OCI-LY1 (cell line): ENCODE measurements around the gene LIPH.

Experiments
- H2AFZ ChIP-seq: fragments of 200-600 bp; sonication (generic), shearing (Covaris generic); 2 replicates; pipeline ENCODE4 v1.6.0; 2014; ENCODE audit warnings: antibody characterized with exemption, mild to moderate bottlenecking, low read length
- H3F3A ChIP-seq: fragments of 200-600 bp; sonication (generic), shearing (Covaris generic); 2 replicates; pipeline ENCODE4 v1.6.0; 2014; ENCODE audit warnings: mild to moderate bottlenecking, antibody characterized with exemption, low read length, moderate library complexity; ENCODE audit not compliant: insufficient read depth
- H3K27ac ChIP-seq: fragments of 200-600 bp; sonication (generic); 2 replicates; pipeline ENCODE4 v1.5.1; 2014; ENCODE audit warnings: low read length, mixed run types, mild to moderate bottlenecking, low read depth; ENCODE audit not compliant: poor library complexity, severe bottlenecking
- H3K27me3 ChIP-seq: fragments of 200-600 bp; sonication (generic); 2 replicates; pipeline ENCODE4 v1.6.0; 2014; ENCODE audit warnings: antibody characterized with exemption, mild to moderate bottlenecking, low read length, moderate library complexity; ENCODE audit not compliant: insufficient read depth
- H3K36me3 ChIP-seq: fragments of 200-600 bp; sonication (generic); 2 replicates; pipeline ENCODE4 v1.6.1; 2014; ENCODE audit warnings: mild to moderate bottlenecking, antibody characterized with exemption, low read length, moderate library complexity, mixed read lengths; ENCODE audit not compliant: insufficient read depth
- H3K4me1 ChIP-seq: fragments of 200-600 bp; sonication (generic); 2 replicates; pipeline ENCODE4 v1.5.1; 2014; ENCODE audit warnings: mild to moderate bottlenecking, low read length, moderate library complexity; ENCODE audit not compliant: insufficient read depth, severe bottlenecking
- H3K4me2 ChIP-seq: fragments of 200-600 bp; sonication (generic), shearing (Covaris generic); 2 replicates; pipeline ENCODE4 v1.6.1; 2014; ENCODE audit warnings: low read length
- H3K4me3 ChIP-seq: fragments of 200-600 bp; sonication (generic); 2 replicates; pipeline ENCODE4 v1.5.1; 2014; ENCODE audit warnings: low read length, low read depth, mild to moderate bottlenecking, mixed read lengths; ENCODE audit not compliant: poor library complexity, severe bottlenecking
- H3K79me2 ChIP-seq: fragments of 200-600 bp; shearing (Covaris generic); 2 replicates; pipeline ENCODE4 v1.6.1; 2016; ENCODE audit warnings: mixed run types, low read length, mixed read lengths; ENCODE audit not compliant: insufficient read depth
- H3K9ac ChIP-seq: fragments of 200-600 bp; sonication (generic), shearing (Covaris generic); 2 replicates; pipeline ENCODE4 v1.6.1; 2014; ENCODE audit warnings: mild to moderate bottlenecking, low read length, mixed read lengths
- H3K9me2 ChIP-seq: fragments of 200-600 bp; sonication (generic), shearing (Covaris generic); 2 replicates; pipeline ENCODE4 v1.6.1; 2014; ENCODE audit warnings: low read depth, mild to moderate bottlenecking, low read length, mixed read lengths
- H3K9me3 ChIP-seq: fragments of 200-600 bp; shearing (Covaris generic); 2 replicates; pipeline ENCODE4 v1.6.1; 2014; ENCODE audit warnings: low read length, mixed read lengths
- H4K20me1 ChIP-seq: fragments of 200-600 bp; sonication (generic), shearing (Covaris generic); 2 replicates; pipeline ENCODE4 v1.6.0; 2016; ENCODE audit warnings: mild to moderate bottlenecking, low read length; ENCODE audit not compliant: insufficient read depth
- EZH2 ChIP-seq: fragments of 200-600 bp; sonication (generic), shearing (Covaris generic); IDR thresholded peaks from 2 replicates; pipeline ENCODE4 v1.8.0; 2017; ENCODE audit warnings: borderline replicate concordance, mixed run types, mild to moderate bottlenecking, antibody characterized with exemption, low read length, moderate library complexity, mixed read lengths
- TF ChIP-seq, protein P1 (sequence below): fragments of 200-600 bp; sonication (generic), shearing (Covaris generic); IDR thresholded peaks from 2 replicates; pipeline ENCODE4 v1.5.1; 2017; ENCODE audit warnings: mild to moderate bottlenecking, antibody characterized with exemption, low read length, moderate library complexity, mixed read lengths

The LIPH gene

DNA sequence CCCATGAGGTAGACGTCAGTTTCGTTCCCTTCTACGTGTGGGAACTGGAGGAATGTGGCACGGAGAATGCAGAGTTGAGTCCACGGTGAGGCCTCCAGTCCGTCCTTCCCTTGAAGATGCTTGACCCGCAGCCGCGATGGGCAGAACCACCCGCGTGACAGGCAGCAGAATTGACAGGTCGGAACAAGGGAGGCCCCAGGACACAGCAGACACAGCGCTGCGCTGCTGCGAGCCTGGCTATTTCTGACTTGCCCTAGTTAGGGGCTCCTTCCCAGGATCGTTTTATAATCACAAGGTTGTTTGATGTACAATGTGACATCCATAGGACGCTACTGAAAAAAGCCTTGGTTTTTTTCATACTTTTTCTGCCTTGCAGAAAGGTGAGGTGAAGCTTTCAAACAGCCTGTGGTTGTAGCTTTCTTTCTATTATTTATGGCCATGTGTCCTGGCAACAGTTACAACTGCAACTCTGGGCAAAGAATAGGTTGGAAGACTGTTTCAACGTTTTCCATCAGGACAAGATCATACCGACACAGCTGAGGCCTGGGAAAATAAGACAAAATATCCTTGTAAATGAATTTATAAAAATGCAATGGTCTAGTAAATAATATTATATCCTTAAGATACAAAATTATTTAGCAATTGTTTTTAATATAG lies 43.9 kb downstream of the LIPH start:
- no peak overlapping the region for H3K4me2 ChIP-seq
- H3K36me3 ChIP-seq: no peaks in the 10 kb centered on the region
- H3K27ac ChIP-seq: no peak overlapping the region
- no peaks in the 10 kb centered on the region for H4K20me1 ChIP-seq
- H2AFZ ChIP-seq: no peak overlapping the region
- no peaks in the 10 kb centered on the region for H3F3A ChIP-seq
- no peaks in the 10 kb centered on the region for H3K9me3 ChIP-seq
- no peak overlapping the region for H3K4me3 ChIP-seq
- TF ChIP-seq, protein P1, sequence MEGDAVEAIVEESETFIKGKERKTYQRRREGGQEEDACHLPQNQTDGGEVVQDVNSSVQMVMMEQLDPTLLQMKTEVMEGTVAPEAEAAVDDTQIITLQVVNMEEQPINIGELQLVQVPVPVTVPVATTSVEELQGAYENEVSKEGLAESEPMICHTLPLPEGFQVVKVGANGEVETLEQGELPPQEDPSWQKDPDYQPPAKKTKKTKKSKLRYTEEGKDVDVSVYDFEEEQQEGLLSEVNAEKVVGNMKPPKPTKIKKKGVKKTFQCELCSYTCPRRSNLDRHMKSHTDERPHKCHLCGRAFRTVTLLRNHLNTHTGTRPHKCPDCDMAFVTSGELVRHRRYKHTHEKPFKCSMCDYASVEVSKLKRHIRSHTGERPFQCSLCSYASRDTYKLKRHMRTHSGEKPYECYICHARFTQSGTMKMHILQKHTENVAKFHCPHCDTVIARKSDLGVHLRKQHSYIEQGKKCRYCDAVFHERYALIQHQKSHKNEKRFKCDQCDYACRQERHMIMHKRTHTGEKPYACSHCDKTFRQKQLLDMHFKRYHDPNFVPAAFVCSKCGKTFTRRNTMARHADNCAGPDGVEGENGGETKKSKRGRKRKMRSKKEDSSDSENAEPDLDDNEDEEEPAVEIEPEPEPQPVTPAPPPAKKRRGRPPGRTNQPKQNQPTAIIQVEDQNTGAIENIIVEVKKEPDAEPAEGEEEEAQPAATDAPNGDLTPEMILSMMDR: no peak
- TF ChIP-seq EZH2: no peak
- H3K79me2 ChIP-seq: no peaks in the 10 kb centered on the region
- H3K27me3 ChIP-seq: no peaks in the 10 kb centered on the region
- no peaks in the 10 kb centered on the region for H3K9me2 ChIP-seq
- no peaks in the 10 kb centered on the region for H3K4me1 ChIP-seq
- no peak overlapping the region for H3K9ac ChIP-seq

DNA sequence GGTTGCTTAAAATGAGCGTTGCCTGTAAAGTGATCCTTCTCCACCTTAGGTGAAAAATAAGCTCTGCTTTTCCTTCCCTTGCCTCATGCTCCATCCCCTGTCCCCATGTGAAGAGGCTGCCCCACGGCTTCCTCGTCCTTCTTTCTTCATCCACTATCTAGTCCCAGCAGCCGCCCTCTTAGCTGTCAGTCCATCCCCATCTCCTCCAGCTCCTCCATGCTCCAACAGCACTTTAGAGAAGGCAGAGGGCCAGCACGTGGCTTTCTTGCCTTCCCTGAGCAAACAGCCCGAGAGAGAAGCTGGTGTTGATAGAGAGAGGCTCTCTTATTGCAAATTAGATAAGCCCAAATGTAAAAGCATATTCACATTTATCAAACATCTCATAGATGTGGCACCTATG lies 44.5 kb downstream of the LIPH start:
- H3K9me3 ChIP-seq: no peaks in the 10 kb centered on the region
- no peak overlapping the region for H3K27ac ChIP-seq
- H3K9me2 ChIP-seq: no peaks in the 10 kb centered on the region
- no peak overlapping the region for H3K4me3 ChIP-seq
- H3K4me2 ChIP-seq: no peak overlapping the region
- no peaks in the 10 kb centered on the region for H3K4me1 ChIP-seq
- no peak overlapping the region for H2AFZ ChIP-seq
- no peaks in the 10 kb centered on the region for H3K36me3 ChIP-seq
- no peaks in the 10 kb centered on the region for H3F3A ChIP-seq
- no peak overlapping the region for H3K9ac ChIP-seq
- H4K20me1 ChIP-seq: no peaks in the 10 kb centered on the region
- H3K27me3 ChIP-seq: no peaks in the 10 kb centered on the region
- H3K79me2 ChIP-seq: no peaks in the 10 kb centered on the region
- no peak for TF ChIP-seq EZH2
- TF ChIP-seq, protein P1: no peak

DNA sequence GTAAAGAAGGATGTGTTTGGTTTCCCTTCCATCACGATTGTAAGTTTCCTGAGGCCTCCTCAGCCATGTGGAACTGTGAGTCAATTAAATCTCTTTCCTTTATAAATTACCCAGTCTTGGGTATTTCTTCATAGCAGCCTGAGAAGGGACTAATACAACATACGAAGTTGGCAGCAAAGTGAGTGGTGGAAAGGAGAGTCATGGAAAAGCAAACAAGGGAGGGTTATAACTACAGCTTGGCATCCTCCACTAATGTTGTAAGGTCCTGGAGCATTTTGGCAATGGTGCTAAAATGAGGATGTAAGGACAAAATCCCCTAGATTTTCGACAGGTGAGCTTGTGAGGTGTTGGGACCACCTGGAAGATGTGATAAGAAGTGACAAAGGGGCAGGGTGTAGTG lies 47.8 kb downstream of the LIPH start:
- no peaks in the 10 kb centered on the region for H3K9me3 ChIP-seq
- H4K20me1 ChIP-seq: no peaks in the 10 kb centered on the region
- no peak overlapping the region for H3K4me3 ChIP-seq
- TF ChIP-seq EZH2: no peak
- TF ChIP-seq, protein P1: no peak
- no peak overlapping the region for H3K9ac ChIP-seq
- H3K79me2 ChIP-seq: no peaks in the 10 kb centered on the region
- no peaks in the 10 kb centered on the region for H3F3A ChIP-seq
- H3K9me2 ChIP-seq: no peaks in the 10 kb centered on the region
- no peaks in the 10 kb centered on the region for H3K27me3 ChIP-seq
- no peaks in the 10 kb centered on the region for H3K36me3 ChIP-seq
- H3K27ac ChIP-seq: no peak overlapping the region
- H2AFZ ChIP-seq: no peak overlapping the region
- no peaks in the 10 kb centered on the region for H3K4me1 ChIP-seq
- H3K4me2 ChIP-seq: no peak overlapping the region
